ENCODE data around the gene NSUN6.

DNA sequence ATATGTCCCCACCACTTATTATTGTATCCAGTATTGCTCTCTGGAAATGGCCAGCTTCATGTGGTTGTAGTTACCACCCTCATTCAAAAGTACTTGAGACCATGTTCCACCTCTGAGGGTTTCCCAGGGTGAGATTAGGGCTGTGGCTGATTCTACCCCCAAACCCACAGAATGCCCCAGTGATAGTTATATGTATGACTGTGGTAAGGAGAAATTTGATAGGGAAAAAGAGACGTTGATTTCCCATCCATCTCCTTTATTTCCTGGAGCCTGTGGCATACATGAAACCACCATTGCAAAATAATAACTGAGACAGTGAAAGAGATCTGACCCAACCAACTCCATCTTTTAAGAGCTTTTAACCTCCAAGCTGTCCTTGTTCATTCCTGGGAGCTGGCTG is 33.0 kb upstream of the NSUN6 start:
- TF ChIP-seq, protein P1, sequence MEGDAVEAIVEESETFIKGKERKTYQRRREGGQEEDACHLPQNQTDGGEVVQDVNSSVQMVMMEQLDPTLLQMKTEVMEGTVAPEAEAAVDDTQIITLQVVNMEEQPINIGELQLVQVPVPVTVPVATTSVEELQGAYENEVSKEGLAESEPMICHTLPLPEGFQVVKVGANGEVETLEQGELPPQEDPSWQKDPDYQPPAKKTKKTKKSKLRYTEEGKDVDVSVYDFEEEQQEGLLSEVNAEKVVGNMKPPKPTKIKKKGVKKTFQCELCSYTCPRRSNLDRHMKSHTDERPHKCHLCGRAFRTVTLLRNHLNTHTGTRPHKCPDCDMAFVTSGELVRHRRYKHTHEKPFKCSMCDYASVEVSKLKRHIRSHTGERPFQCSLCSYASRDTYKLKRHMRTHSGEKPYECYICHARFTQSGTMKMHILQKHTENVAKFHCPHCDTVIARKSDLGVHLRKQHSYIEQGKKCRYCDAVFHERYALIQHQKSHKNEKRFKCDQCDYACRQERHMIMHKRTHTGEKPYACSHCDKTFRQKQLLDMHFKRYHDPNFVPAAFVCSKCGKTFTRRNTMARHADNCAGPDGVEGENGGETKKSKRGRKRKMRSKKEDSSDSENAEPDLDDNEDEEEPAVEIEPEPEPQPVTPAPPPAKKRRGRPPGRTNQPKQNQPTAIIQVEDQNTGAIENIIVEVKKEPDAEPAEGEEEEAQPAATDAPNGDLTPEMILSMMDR (conservative IDR thresholded peaks at IDR 0.05 in 1 of 2, IDR thresholded peaks at IDR 0.05 in 1 of 2; ENCODE audit: low read depth in 1 of 2, low read length in 2 of 2) = no peak
- TF ChIP-seq EZH2 (IDR thresholded peaks at IDR 0.05; ENCODE audit: low read length, missing control alignments) = no peak

Measured in fibroblast of lung (primary cell).